ENCODE results near the gene TMPRSS6.

The TMPRSS6 gene

DNA sequence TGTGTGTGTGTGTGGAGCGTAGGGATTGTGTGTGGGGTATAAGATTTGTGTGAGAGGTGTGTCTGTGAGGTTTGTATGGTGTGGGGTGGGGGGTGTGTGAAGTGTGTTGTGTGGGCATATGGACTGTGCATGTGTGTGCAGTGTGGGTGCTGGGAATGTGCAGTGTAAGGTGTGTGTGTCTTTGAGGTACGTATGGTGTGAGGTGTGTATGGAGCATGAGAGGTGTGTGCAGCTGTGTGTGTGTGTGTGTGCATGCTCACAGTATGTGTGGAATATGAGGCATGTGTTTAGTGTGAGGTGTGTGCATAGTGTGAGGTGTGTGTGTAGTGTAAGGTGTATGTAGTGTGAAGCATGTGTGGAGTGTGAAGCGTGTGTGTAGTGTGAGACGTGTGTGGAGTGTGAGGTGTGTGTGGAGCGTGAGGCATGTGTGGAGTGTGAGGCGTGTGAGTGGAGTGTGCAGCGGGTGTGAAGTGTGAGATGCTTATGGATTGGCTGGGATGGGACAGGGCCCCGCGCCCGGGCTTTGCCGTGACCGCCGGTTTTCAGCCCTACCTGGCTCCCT lies 1.7 kb upstream of the TMPRSS6 start:
- H3K4me3 ChIP-seq (ENCODE audit: low read depth, low read length, poor library complexity, severe bottlenecking): no peak overlapping the region
- H3K9me2 ChIP-seq (ENCODE audit: low read depth, low read length): no peaks in the 10 kb centered on the region
- H3K27ac ChIP-seq (ENCODE audit: low read depth, low read length, poor library complexity, severe bottlenecking): no peak overlapping the region
- TF ChIP-seq, protein P1, sequence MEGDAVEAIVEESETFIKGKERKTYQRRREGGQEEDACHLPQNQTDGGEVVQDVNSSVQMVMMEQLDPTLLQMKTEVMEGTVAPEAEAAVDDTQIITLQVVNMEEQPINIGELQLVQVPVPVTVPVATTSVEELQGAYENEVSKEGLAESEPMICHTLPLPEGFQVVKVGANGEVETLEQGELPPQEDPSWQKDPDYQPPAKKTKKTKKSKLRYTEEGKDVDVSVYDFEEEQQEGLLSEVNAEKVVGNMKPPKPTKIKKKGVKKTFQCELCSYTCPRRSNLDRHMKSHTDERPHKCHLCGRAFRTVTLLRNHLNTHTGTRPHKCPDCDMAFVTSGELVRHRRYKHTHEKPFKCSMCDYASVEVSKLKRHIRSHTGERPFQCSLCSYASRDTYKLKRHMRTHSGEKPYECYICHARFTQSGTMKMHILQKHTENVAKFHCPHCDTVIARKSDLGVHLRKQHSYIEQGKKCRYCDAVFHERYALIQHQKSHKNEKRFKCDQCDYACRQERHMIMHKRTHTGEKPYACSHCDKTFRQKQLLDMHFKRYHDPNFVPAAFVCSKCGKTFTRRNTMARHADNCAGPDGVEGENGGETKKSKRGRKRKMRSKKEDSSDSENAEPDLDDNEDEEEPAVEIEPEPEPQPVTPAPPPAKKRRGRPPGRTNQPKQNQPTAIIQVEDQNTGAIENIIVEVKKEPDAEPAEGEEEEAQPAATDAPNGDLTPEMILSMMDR (IDR thresholded peaks at IDR 0.05; ENCODE audit: low read length): no peak
- TF ChIP-seq EZH2 (IDR thresholded peaks at IDR 0.05; ENCODE audit: borderline replicate concordance, low read length): no peak
- no peaks in the 10 kb centered on the region for H3K4me1 ChIP-seq (ENCODE audit: insufficient read depth, low read length, severe bottlenecking)
- H2AFZ ChIP-seq (ENCODE audit: low read length): no peak overlapping the region
- H3F3A ChIP-seq (ENCODE audit: insufficient read depth, low read length): no peaks in the 10 kb centered on the region
- no peaks in the 10 kb centered on the region for H3K79me2 ChIP-seq (ENCODE audit: insufficient read depth, low read length)
- H3K9me3 ChIP-seq (ENCODE audit: low read length): no peaks in the 10 kb centered on the region
- H3K27me3 ChIP-seq (ENCODE audit: insufficient read depth, low read length): no peaks in the 10 kb centered on the region
- no peaks in the 10 kb centered on the region for H4K20me1 ChIP-seq (ENCODE audit: insufficient read depth, low read length)
- H3K4me2 ChIP-seq (ENCODE audit: low read length): no peak overlapping the region
- no peak overlapping the region for H3K9ac ChIP-seq (ENCODE audit: low read length)
- no peaks in the 10 kb centered on the region for H3K36me3 ChIP-seq (ENCODE audit: insufficient read depth, low read length)

- no peak overlapping the region for H3K27ac ChIP-seq (ENCODE audit: low read depth, low read length, poor library complexity, severe bottlenecking)
- TF ChIP-seq EZH2 (IDR thresholded peaks at IDR 0.05; ENCODE audit: borderline replicate concordance, low read length): no peak
- TF ChIP-seq, protein P1 (IDR thresholded peaks at IDR 0.05; ENCODE audit: low read length): no peak
- no peaks in the 10 kb centered on the region for H3K79me2 ChIP-seq (ENCODE audit: insufficient read depth, low read length)
- H4K20me1 ChIP-seq (ENCODE audit: insufficient read depth, low read length): no peaks in the 10 kb centered on the region
- H3F3A ChIP-seq (ENCODE audit: insufficient read depth, low read length): no peaks in the 10 kb centered on the region
- no peak overlapping the region for H3K9ac ChIP-seq (ENCODE audit: low read length)
- no peaks in the 10 kb centered on the region for H3K9me3 ChIP-seq (ENCODE audit: low read length)
- no peak overlapping the region for H3K4me2 ChIP-seq (ENCODE audit: low read length)
- H3K4me1 ChIP-seq (ENCODE audit: insufficient read depth, low read length, severe bottlenecking): no peaks in the 10 kb centered on the region
- H3K36me3 ChIP-seq (ENCODE audit: insufficient read depth, low read length): no peaks in the 10 kb centered on the region
- no peaks in the 10 kb centered on the region for H3K9me2 ChIP-seq (ENCODE audit: low read depth, low read length)
- no peak overlapping the region for H2AFZ ChIP-seq (ENCODE audit: low read length)
- H3K4me3 ChIP-seq (ENCODE audit: low read depth, low read length, poor library complexity, severe bottlenecking): no peak overlapping the region
- no peaks in the 10 kb centered on the region for H3K27me3 ChIP-seq (ENCODE audit: insufficient read depth, low read length)
Observed at GRCh38 chr22:37107816-37108621, 1.5 kb downstream of the TMPRSS6 start.

DNA sequence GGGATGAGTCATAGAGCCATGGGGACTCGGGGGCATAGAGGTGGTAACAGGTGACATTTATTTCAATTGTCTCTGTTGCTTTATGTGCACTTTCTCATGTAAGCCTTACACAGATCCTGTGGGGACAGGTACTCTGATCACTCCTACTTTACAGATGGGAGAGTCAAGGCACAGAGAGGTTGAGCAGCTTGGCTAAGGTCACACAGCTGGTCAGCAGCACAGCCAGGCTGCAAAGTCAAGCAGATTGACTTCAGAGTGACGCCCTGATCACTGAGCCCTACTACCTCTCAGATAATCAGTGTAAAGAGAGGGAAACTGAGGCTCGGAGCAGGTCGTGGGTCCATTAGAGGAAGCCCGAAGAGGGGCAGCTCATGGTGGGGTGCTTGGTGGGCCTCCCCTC lies 3.5 kb downstream of the TMPRSS6 start:
- Histone ChIP-seq H3K9me3 (ENCODE audit: low read length) (no peaks in the 10 kb centered on the region), H3K27me3 (ENCODE audit: insufficient read depth, low read length) (no peaks in the 10 kb centered on the region), H3K9ac (ENCODE audit: low read length) (no peak overlapping the region), H3F3A (ENCODE audit: insufficient read depth, low read length) (no peaks in the 10 kb centered on the region), H4K20me1 (ENCODE audit: insufficient read depth, low read length) (no peaks in the 10 kb centered on the region), H3K9me2 (ENCODE audit: low read depth, low read length) (no peaks in the 10 kb centered on the region), H3K4me3 (ENCODE audit: low read depth, low read length, poor library complexity, severe bottlenecking) (no peak overlapping the region), H3K4me1 (ENCODE audit: insufficient read depth, low read length, severe bottlenecking) (no peaks in the 10 kb centered on the region), H3K4me2 (ENCODE audit: low read length) (no peak overlapping the region), H3K79me2 (ENCODE audit: insufficient read depth, low read length) (no peaks in the 10 kb centered on the region), H3K36me3 (ENCODE audit: insufficient read depth, low read length) (no peaks in the 10 kb centered on the region), H2AFZ (ENCODE audit: low read length) (no peak overlapping the region), H3K27ac (ENCODE audit: low read depth, low read length, poor library complexity, severe bottlenecking) (no peak overlapping the region)
- TF ChIP-seq, protein P1 (IDR thresholded peaks at IDR 0.05; ENCODE audit: low read length): no peak
- no peak for TF ChIP-seq EZH2 (IDR thresholded peaks at IDR 0.05; ENCODE audit: borderline replicate concordance, low read length)
